ENCODE results near the gene PIK3CG. TPM values are rescaled to one million over a fixed set of nuclear protein-coding genes. Genes with fewer than 3 reads are reported as not detected.
"Not testable (repeated sequence)": the region's sequence is repeated elsewhere in the genome, so short reads cannot be mapped to it uniquely, and the experiment has no call there.

PIK3CG gene
- total RNA-seq, 1 donor from 2014 or later = 0.73 TPM

DNA sequence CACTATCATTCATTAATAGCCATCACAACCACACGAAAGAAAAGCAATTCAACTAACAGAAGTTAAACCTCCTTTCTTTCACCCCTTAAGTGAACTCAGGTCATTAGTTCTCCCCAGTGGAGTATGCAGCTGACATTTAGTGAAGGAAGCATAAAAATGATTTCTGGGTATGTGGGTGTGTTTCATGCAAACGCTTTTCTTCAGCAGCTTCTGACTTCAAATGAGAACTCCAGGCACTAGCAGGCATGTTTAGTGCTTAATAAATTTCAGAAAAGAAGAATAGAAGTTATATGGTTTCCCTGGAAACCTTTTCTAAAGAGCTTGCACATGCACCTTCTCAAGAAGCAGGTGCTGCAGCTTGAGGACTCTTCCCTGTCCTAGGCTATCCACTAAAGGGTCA, 62.5 kb downstream of the PIK3CG start:
- DNase-seq (ENCODE audit: low spot score) = no peak

DNA sequence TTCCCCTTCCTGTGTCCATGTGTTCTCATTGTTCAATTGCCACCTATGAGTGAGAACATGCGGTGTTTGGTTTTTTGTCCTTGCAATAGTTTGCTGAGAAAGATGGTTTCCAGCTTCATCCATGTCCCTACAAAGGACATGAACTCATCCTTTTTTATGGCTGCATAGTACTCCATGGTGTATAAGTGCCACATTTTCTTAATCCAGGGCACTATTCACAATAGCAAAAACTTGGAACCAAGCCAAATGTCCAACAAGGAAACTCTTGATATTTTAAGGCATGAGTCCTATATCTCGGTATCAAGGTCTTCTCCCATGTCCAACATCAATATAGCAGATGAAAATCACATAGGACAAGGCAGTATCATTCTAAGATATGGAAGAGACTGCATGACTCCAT, 64.5 kb downstream of the PIK3CG start:
- ATAC-seq; DNase-seq (ENCODE audit: low spot score): not testable (repeated sequence)

More for the DNA sequence above, 62.5 kb downstream of the PIK3CG start:
- no peak for ATAC-seq

DNA sequence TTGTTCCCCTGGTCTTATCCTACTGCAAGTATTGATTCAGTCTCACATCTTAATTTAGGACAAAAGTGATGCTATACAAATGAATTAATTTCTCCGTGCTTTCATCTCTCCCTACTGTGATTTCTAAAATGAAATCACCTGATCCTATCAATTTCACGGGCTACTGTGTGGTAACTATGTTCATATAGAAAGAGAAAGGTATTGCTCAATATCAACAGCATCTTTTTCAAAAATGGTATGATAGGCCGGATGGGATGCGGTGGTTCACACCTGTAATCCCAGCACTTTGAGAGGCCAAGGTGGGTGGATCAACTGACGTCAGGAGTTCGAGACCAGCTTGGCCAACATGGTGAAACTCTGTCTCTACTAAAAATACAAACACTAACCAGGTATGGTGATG, 71.2 kb downstream of the PIK3CG start:
- no peak for ATAC-seq
- DNase-seq (ENCODE audit: low spot score) = no peak

DNA sequence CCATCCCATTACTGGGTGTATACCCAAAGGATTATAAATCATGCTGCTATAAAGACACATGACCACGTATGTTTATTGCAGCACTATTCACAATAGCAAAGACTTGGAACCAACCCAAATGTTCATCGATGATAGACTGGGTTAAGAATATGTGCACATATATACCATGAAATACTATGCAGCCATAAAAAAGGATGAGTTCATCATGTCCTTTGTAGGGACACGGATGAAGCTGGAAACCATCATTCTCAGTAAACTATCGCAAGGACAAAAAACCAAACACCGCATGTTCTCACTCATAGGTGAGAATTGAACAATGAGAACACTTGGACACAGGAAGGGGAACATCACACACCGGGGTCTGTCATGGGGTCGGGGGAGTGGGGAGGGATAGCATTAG, 73.0 kb downstream of the PIK3CG start:
- DNase-seq (ENCODE audit: low spot score); ATAC-seq: not testable (repeated sequence)

DNA sequence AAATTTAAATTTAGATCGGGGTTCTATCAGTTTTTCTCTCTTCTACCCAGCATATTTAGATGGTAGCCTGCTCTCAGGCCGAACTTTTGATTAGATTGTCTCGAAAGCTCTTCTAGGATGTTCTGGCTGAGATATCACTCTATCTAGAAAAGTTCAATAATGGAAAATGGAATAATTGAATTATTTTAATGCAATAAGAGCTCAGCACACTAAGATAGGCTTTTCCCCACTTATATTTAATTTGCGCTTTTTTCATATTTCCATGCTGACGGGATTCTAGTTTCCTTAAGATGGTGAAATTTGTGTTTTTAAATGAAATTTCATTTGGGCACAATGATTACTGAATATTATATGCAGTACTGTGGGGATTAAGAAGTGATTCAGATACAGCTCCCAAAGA, 73.7 kb downstream of the PIK3CG start:
- ATAC-seq = no peak
- no peak for DNase-seq (ENCODE audit: low spot score)

DNA sequence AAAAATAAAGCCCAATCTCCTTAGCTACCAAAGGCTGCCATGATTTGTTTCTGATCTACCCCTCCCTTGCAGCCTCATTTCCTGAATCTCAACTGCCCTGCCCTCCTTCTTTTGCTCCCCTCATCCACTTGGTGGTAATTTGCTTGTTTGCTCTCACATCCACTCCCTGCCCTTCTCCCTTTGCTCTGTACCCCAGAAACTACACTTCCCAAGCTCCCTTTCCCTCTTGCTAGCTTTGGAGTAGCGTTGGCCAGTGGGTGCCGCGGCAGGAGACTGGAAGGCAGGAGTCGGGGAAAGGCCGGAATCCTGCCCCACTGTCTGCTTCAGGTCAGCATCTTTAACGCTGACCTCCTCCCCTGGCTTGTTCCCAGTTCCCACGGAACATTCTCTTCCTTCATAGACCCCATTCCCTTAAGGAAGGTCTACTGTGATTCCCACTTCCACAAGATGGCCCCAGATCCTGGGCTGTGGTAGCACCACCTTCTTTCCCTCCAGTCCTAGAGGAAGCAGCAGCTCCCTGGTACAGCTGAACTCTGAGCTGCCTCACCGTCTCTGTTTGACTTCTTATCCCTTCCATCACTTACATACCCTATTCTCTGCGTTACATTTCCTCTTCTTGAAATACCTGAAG, 79.1 kb downstream of the PIK3CG start:
- DNase-seq (ENCODE audit: low spot score) = no peak
- ATAC-seq = no peak

DNA sequence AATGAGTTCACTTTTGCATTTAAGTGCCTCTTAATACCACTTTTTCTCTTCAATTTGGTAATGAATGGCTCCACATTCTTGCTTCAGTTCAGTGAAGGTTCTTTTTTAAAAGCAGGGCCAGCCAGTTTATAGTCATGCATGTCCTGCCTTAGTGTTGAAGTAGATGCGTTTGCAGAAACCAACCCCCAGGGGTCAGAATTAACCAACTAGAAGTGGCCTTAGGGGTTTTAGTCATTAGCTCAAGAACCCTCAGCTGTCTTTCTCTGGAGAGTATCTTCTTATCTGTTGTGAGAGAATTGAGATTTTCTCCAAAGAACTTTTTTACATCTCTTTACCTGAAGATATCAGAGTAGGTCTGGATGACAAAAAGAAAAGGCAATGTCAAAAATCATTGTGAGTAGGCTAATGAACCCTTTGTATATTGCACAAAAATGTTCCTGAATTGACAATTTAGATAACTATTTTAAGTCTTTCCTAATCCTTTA, 82.2 kb downstream of the PIK3CG start:
- ATAC-seq = peak; percentile 82
- DNase-seq (ENCODE audit: low spot score) = no peak

DNA sequence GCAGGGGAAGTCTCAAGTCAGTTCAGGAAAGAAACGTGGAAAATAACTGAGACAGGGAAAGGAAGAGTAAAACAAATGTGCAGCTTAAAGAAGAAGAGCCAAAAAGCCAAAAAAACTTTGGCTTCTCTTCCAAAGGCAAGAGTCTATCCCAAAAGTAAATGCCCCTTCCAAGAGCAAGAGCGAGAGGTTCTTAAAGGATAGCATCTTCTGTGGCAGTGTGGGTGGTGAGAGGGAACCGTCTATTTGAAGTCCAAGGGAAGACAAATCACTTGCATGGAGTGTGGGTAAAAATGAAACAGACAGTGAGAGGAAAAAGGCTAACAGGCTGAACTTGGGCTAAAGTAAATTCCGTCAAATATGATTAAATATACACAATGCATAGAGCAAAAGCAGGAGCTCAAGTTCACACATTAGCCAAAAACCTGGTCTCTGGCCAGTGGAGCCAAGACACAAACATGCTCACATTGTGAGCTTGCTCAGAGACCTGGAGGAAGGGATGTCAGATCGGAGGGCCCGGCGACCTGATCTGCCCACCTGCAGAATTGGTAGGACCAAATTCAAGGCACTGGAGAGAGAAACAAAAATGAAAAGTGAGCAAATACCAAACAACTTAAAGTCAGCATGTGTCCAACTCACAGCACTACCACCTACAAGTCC, 87.0 kb downstream of the PIK3CG start:
- no peak for DNase-seq (ENCODE audit: low spot score)
- ATAC-seq = no peak

DNA sequence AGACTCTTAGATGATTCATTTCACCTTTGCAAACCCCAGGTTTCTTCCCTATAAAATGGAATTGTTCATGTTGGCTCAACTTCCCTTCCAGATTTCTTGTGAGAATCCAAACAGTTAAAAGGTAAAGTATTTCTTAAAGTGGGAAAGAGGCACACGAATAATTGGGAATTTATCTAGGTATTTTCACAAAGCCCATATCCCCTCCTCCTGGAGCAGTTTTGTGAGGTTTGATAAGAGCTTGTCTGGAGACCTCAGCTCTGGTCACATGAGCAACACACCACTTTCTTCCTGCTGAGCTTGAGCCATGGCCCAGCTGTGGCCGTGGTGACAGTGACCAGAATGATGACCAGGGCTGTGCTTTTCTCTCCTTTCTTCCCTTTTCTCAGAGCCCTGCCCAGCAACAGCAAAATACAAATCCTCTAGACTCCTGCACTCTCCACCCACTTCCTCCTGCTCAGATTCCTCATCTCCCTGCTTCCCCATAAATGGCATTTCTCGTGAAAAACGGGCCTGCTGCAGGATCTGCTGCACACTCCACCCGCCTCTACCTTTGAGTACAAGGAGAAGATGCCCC, 87.7 kb downstream of the PIK3CG start:
- no peak for DNase-seq (ENCODE audit: low spot score)
- peak; percentile 65 for ATAC-seq

DNA sequence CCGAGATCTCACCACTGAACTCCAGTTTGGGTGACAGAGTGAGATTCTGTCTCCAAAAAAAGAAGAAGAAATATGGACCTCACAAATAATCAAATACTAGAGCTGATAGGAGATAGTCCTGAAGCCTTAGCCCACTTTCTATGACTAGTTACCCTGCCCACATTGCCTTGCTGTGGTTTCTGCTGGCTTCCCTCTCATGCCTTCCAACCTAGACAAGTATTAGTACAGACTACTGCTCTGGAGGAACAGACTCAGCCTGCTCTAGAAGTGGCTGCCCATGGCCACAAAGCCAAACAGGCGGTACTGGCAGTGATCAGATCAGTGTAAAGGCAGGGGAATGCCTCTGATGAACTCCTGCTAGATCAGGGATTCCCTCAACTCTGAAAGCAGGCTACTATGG, 89.8 kb downstream of the PIK3CG start:
- no peak for ATAC-seq
- no peak for DNase-seq (ENCODE audit: low spot score)

DNA sequence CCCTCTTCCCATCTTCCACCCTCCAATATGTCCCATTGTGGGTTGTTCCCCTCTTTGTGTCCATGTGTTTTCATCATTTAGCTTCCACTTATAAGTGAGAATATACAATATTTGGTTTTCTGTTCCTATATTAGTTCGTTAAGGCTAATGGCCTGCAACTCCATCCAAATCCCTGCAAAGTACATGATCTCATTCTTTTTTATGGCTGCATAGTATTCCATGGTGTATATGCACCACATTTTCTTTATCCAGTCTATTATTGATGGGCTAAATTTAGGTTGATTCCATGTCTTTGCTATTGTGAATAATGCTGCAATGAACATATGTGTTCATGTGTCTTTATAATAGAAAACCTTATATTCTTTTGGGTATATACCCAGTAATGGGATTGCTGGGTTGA, 90.8 kb downstream of the PIK3CG start:
- not testable (repeated sequence) for DNase-seq (ENCODE audit: low spot score); ATAC-seq

Other genes with a start within 250 kb of the PIK3CG start
- 15.2 TPM for gene CCDC71L, start 204.1 kb upstream of the PIK3CG start, total RNA-seq
- 2.0 TPM for gene PRKAR2B, start 179.4 kb downstream of the PIK3CG start, total RNA-seq

Data from left lobe of liver (tissue), 2 donors.